GM18870 (cell line): Measurements from ENCODE around the gene MRPL49.
A peak's percentile ranks its signal among the peaks of the same experiment; 100 is the strongest.

ENCODE experiments used
- ATAC-seq: cut with Tn5 transposase; IDR thresholded peaks from one replicate; pipeline ENCODE4 v1.9.1; 2021; ENCODE audit warnings: moderate library complexity; ENCODE audit not compliant: unreplicated experiment

Gene MRPL49

GRCh38 chr11:65102142-65103095 is 19.7 kb upstream of the MRPL49 start:
- ATAC-seq = no peak

- ATAC-seq = no peak
Measured at GRCh38 chr11:65103476-65103875, 18.6 kb upstream of the MRPL49 start.

GRCh38 chr11:65104628-65105027 is 17.5 kb upstream of the MRPL49 start:
- ATAC-seq = no peak

GRCh38 chr11:65107078-65107477 is 15.0 kb upstream of the MRPL49 start:
- ATAC-seq = no peak

- ATAC-seq = no peak
Measured at GRCh38 chr11:65107751-65108468, 14.2 kb upstream of the MRPL49 start.

- no peak for ATAC-seq
Measured at GRCh38 chr11:65108469-65109123, 13.5 kb upstream of the MRPL49 start.

- ATAC-seq = no peak
Measured at GRCh38 chr11:65109231-65110198, 12.6 kb upstream of the MRPL49 start.

- no peak for ATAC-seq
Measured at GRCh38 chr11:65110354-65110861, 11.7 kb upstream of the MRPL49 start.

- ATAC-seq = no peak
Measured at GRCh38 chr11:65111159-65111743, 10.9 kb upstream of the MRPL49 start.

- peak; percentile 44 for ATAC-seq
Measured at GRCh38 chr11:65111744-65112545, 10.2 kb upstream of the MRPL49 start, which contains the start of gene TM7SF2. Gene TM7SF2 (plus strand): TSS chr11:65111872. CDS start chr11:65112016, 144 bp downstream.

- ATAC-seq = no peak
Measured at GRCh38 chr11:65112546-65113360, 9.4 kb upstream of the MRPL49 start.

- ATAC-seq = no peak
Measured at GRCh38 chr11:65113361-65113756, 8.8 kb upstream of the MRPL49 start.

- ATAC-seq = no peak
Measured at GRCh38 chr11:65113839-65114238, 8.3 kb upstream of the MRPL49 start.

GRCh38 chr11:65114538-65115171 is 7.5 kb upstream of the MRPL49 start:
- no peak for ATAC-seq

- ATAC-seq = no peak
Measured at GRCh38 chr11:65115361-65116082, 6.6 kb upstream of the MRPL49 start.

GRCh38 chr11:65116370-65117205 is 5.5 kb upstream of the MRPL49 start:
- ATAC-seq = no peak
